ENCODE data around the gene LTO1.
A peak's percentile ranks its signal among the peaks of the same experiment; 100 is the strongest.

The LTO1 gene

GRCh38 chr11:69677749-69678148 lies 2.6 kb upstream of the LTO1 start:
- TF ChIP-seq POLR2A (IDR thresholded peaks at IDR 0.05; ENCODE audit: low read depth, low read length): no peak
- FAIRE-seq (no peak), DNase-seq (ENCODE audit: insufficient read length, low spot score) (no peak)

DNA sequence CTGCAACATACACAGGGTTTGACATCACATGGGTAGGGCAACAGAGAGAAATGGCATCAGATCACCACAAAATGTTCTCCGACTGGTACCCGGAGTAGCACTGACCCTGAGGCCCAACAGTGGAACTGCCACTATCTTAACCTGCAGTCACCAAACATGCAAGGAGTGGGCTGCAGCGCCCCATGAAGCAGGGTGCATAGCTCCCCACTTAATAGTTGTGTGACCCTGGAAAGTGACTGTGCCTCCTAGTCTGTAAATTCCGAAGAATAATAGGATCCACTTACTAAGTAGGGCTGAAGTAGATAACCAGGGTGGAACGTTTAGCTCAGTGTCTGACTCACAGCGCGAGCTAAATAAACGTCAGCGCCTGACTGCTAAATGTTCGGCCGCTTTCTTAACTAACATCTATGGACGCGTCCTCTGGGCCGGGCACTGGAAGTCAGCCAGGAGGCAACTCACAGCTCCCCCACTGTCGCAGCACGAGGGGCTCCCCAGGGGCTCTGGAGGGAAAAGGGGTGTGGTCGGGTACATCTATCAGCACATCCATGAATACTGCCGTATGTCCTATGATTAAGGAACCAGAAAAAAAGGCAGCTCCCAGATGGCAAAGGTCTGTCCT lies 777 bp downstream of the LTO1 start:
- TF ChIP-seq POLR2A (IDR thresholded peaks at IDR 0.05; ENCODE audit: low read depth, low read length): no peak
- DNase-seq (ENCODE audit: insufficient read length, low spot score): peak; percentile 70
- FAIRE-seq: no peak

DNA sequence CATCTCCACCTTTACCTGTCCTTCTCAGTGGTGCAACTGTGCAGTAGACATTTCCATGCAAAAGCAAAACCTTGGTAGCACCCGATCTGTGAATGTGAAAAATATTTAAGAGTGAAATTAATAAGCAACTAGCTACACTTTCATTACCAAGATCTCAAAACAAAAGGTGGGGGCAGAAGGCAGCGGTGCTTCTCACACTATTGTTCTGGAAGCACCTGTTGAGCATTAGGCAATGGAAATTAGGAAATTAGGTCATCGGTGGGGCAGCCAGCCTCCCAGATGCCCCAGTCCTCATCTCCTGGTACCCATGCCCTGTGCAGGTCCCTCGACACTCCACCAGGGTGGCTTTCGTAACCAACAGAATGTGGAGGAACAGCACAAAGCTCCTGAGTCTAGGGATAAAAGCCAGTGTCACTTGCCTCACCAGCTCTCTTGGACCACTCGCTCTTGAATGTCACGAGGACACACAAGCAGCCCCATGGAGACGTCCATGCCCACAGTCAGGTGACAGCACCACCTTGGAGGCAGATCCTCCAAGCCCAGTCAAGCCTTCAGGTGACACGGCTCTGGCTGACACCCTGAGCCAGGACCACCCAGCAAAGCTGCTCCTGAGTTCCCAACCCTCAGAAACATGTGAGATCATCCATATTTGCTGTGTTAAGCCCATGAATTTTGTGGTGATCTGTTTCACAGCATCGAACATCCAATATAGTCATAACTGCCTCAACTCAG lies 3.3 kb downstream of the LTO1 start:
- no peak for TF ChIP-seq POLR2A (IDR thresholded peaks at IDR 0.05; ENCODE audit: low read depth, low read length)
- FAIRE-seq: no peak

GRCh38 chr11:69670158-69670845 lies 4.9 kb downstream of the LTO1 start:
- DNase-seq (ENCODE audit: insufficient read length, low spot score) (peak; percentile 85), FAIRE-seq (no peak)
- TF ChIP-seq POLR2A (IDR thresholded peaks at IDR 0.05; ENCODE audit: low read depth, low read length): no peak

More for the DNA sequence above, 3.3 kb downstream of the LTO1 start:
- no peak for DNase-seq (ENCODE audit: insufficient read length, low spot score)

GRCh38 chr11:69669486-69669885 lies 5.7 kb downstream of the LTO1 start:
- DNase-seq (ENCODE audit: insufficient read length, low spot score) (no peak), FAIRE-seq (no peak)
- no peak for TF ChIP-seq POLR2A (IDR thresholded peaks at IDR 0.05; ENCODE audit: low read depth, low read length)

DNA sequence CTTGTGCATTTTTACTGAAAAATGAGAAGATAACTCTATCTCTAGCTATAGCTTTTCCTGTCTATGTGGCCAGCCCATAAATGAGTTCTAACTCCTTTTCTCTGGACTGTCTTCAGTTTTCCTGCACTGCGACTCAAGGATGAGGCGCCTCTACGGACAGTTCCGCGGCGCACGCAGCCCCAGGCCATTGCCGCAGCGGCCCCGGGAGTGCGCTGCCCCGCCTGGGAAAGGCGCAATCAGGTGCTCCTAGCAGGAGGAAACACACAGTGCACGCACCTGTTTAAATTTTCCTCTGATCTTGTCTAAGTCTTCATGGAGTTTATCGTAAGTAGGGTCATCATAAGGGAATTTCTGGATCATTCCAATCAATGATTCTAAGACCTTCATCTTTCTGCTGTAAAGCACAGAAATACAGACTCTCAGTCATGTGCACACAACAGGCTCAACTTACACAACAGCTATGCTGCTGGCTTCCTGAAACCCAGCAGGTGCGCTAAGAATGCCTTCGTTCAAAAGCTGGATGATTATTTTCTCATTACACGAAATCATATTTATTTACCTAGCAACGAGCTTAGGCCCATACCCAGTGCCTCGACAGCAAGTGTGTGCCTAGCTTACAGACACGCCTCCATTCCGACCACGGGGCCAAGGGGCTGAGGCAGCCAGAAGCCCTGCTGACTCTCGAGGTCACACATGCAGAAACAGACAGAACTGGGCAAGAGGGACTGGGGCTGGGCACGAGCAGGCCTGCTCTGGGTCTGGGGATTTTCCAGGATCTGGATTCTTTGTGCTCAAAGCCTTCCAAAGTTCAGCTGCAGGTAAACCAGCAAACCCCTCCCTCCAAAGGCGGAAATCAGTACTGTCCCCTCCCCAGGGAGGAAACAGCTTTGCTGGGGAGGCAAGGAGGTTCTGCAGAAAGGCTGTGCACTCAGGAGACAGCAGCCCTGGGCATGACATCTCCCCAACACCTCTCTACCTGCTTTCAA lies 7.2 kb downstream of the LTO1 start:
- no peak for TF ChIP-seq POLR2A (IDR thresholded peaks at IDR 0.05; ENCODE audit: low read depth, low read length)
- FAIRE-seq (no peak), DNase-seq (ENCODE audit: insufficient read length, low spot score) (no peak)

GRCh38 chr11:69666752-69667536 lies 8.2 kb downstream of the LTO1 start:
- no peak for DNase-seq (ENCODE audit: insufficient read length, low spot score)
- no peak for TF ChIP-seq POLR2A (IDR thresholded peaks at IDR 0.05; ENCODE audit: low read depth, low read length)

GRCh38 chr11:69666261-69666660 lies 8.9 kb downstream of the LTO1 start:
- TF ChIP-seq POLR2A (IDR thresholded peaks at IDR 0.05; ENCODE audit: low read depth, low read length): no peak
- FAIRE-seq (no peak), DNase-seq (ENCODE audit: insufficient read length, low spot score) (no peak)

More at GRCh38 chr11:69666752-69667536, 8.2 kb downstream of the LTO1 start:
- FAIRE-seq: no peak

DNA sequence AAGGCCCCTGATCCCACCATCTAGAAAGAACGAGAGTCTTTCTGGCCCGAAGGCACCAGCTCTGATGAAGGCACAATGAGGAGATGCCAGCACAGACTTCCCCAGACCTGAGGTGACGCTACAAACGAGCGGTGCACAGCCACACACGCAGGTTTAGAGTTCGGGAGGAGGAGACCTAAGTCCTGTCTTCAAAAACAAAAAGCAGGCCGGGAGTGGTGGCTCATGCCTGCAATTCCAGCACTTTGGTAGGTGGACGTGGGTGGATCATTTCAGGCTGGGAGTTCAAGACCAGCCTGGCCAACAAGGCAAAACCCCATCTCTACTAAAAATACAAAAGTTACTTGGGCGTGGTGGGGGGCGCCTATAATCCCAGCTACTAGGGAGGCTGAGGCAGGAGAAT lies 9.5 kb downstream of the LTO1 start:
- TF ChIP-seq POLR2A (IDR thresholded peaks at IDR 0.05; ENCODE audit: low read depth, low read length): no peak
- FAIRE-seq (no peak), DNase-seq (ENCODE audit: insufficient read length, low spot score) (no peak)

DNA sequence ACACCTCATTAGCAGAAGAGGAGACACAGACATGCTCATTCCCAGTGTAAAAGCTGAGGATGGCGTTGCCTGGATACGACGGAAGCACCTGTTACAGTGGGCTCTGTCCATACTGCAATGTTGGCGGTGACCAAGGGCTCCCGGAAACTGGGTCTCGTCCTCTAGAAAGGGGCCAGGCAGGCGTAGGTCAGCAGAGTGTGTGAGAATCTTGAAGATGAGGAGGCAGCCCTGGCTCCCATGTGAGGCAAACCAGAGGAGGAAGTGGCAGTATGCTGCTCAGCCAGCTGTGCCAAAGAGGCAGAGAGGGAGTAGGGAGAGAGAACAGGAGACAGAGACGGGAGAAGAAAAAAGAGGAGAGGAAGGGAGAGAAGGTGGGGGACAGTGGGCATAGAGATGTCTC lies 10.3 kb downstream of the LTO1 start:
- TF ChIP-seq POLR2A (IDR thresholded peaks at IDR 0.05; ENCODE audit: low read depth, low read length): no peak
- FAIRE-seq (no peak), DNase-seq (ENCODE audit: insufficient read length, low spot score) (no peak)

GRCh38 chr11:69664103-69664775 lies 10.9 kb downstream of the LTO1 start:
- DNase-seq (ENCODE audit: insufficient read length, low spot score): no peak
- TF ChIP-seq POLR2A (IDR thresholded peaks at IDR 0.05; ENCODE audit: low read depth, low read length): no peak
- no peak for FAIRE-seq

GRCh38 chr11:69663326-69663725 lies 11.8 kb downstream of the LTO1 start:
- TF ChIP-seq POLR2A (IDR thresholded peaks at IDR 0.05; ENCODE audit: low read depth, low read length): no peak
- DNase-seq (ENCODE audit: insufficient read length, low spot score): no peak
- no peak for FAIRE-seq

Data from H54 (cell line).